ENCODE data around the gene TRIM74.
"Not testable (repeated sequence)": the region's sequence is repeated elsewhere in the genome, so short reads cannot be mapped to it uniquely, and the experiment has no call there.

Gene TRIM74

DNA sequence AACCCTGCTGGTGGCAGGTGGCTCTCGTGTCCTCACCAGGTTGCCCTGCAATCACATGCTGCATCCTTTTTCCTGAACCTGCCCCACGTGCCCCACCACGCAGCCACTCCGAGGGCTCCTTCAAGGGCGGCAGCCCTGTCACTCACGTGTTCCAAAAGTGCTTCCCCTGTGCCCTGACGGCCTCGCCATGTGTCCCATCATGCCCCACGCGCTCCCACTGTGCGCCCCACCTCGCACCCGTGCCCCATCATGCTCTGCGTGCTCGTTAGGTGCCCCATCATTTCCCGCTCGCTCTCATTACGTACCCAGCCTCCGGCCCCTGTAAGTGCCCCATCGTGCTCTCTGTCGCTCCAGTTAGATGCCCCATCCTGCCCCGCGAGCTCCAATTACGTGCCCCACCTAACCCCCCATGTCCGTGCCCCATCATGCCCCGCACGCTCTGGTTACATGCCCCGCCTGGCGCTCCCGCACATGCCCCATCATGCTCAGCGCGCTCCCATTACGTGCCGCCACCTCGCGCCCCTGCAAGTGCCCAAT lies at the start of gene TRIM74:
TRIM74 (minus strand) TSS at position 487 of the 537 bp plus-strand sequence. CDS start 3,309 bp downstream, outside the sequence.
- DNase-seq = not testable (repeated sequence)

DNA sequence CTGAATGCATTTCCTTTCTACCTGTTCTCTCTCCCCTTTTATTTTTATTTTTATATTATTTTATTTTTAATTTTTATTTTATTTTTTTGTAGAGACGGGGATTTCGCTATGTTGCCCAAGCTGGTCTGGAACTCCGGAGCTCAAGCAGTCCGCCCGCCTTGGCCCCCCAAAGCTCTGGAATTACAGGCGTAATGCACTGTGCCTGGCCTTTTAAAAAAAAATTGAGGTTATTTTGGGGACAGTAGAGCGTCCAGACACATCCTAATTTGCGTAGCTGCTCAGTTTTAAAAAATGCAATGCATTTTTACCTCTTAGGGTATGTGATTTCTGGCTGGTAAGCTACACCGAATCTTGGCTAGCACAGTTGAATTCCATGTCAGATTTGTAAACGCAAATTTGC lies 37.2 kb upstream of the TRIM74 start:
- not testable (repeated sequence) for DNase-seq

DNA sequence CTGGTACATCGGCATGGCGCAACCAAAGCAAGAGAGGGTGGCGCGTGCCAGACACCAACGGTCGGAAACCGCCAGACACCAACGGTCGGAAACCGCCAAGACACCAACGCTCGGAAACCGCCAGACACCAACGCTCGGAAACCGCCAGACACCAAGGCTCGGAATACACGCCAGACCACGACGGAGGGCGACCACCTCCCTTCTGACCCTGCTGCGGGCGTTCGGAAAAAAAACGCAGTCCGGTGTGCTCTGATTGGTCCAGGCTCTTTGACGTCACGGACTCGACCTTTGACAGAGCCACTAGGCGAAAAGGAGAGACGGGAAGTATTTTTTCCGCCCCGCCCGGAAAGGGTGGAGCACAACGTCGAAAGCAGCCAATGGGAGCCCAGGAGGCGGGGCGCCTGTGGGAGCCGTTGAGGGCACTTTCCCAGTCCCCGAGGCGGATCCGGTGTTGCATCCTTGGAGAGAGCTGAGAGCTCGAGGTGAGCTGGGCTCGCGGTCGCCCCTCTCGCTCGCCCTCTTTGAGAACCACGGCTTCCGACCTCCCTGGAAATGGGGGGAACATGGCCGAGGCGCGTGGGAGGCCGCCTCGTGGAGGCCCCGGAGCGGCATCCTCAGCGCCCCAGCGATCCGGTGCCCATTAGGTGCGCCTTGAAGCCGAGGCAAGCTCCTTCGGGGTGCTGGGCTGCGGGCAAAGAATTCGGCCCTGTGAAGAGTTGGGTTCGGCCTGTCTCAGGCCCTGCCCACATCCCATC lies 36.6 kb upstream of the TRIM74 start:
- peak; percentile 84 for DNase-seq

DNA sequence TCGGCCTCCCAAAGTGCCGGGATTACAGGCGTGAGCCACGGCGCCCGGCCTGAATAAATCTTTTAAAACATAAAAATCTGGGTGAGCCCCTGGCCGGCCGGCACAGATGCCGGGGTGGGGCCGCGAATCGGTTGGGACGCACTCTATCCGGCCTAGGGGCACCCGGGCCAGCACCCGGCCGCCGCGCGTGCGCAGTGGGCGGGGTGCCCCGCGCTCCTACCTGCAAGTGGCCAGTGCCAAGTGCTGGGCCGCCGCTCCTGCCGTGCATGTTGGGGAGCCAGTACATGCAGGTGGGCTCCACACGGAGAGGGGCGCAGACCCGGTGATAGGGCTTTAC lies 36.1 kb upstream of the TRIM74 start:
- peak; percentile 67 for DNase-seq

DNA sequence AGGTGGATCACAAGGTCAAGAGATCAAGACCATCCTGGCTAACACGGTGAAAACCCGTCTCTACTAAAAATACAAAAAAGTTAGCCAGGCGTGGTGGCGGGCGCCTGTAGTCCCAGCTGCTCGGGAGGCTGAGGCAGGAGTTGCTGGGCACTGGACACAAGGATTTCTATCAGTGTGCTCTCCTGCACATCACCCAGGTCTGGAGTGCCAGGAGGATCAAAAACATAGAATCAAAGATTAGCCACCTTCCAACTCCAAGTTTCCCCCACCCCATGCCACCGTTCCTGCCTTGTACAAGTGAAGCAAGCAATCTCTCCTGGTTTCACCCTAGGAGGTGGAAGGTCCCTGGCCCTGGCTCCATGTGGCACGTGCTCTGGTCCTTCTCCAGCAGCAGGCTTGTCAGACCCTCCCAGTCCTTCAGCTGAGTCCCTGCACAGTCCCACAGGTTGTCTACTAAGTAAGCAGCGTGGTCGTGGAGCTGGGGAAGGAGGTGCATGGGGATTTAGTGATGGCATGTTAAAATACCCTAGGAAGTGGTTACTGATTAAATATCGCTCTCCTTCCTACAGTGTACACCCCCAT lies 28.7 kb upstream of the TRIM74 start:
- DNase-seq = not testable (repeated sequence)

DNA sequence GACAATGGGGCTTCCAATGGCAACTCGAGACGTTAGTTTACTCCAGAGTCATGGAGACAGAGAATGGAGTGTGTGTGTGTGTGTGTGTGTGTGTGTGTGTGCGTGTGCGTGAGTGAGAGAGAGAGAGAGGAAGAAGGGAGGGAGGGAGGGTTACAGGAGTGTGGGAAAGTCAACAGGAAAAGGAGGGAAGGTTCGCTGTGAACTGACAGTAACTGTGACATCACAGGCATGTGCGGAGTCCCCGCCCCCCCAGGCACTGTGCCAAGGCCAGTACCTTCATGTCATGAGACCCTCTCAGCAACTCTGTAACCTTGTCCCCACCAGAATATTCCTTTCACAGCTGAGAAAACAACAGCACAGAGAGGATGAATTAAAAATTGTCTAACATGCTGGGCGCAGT lies 28.2 kb upstream of the TRIM74 start:
- not testable (repeated sequence) for DNase-seq

DNA sequence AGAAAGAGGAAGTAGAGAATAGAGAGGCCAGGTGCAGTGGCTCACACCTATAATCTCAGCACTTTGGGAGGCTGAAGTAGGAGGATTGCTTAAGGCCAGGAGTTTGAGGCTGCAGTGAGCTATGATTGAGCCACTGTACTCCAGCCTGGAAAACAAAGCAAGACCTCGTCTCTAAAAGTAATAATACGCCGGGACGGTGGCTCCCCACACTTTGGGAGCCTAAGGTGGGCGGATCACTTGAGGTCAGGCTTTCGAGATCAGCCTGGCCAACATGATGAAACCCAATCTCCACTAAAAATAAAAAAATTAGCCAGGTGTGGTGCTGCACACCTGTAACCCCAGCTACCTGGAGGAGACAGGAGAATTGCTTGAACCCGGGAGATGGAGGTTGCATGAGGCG lies 26.2 kb upstream of the TRIM74 start:
- not testable (repeated sequence) for DNase-seq

DNA sequence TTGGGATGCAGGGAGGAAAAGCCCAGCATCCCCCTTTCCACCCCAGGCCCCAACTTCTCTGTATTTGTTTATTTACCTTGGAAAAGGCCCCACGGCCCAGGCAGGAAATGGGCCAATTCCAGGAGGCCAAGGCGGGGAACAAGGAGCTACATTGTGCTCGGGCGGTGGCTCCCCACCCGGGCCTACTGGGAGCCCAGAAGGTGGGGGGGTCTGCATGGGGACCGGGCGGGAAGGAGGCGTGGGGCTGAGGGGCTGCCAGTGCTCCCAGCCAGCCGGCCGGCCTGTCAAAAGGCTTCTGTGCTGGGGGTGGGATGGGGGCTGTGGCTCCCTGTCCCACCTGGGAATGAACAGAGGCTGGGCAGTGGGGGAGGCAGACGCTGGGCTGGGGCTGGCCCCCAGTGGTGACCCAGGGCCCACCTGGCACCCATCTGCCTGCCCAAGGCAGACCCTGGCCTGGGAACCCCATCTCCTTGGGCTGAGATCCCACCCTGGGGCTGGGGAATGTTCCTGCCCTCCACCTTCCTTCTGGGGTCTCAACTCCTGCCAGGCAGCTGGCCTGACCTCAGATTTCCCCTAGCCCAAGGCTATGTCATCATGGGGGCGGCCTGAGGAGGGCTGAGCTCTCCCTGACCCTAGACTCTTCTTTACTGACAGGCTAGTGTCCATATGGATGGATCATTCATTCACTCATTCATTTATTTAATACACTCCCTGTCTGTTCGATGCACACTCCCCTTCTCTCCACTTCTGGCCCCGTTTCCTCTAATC lies 21.1 kb upstream of the TRIM74 start:
- not testable (repeated sequence) for DNase-seq

DNA sequence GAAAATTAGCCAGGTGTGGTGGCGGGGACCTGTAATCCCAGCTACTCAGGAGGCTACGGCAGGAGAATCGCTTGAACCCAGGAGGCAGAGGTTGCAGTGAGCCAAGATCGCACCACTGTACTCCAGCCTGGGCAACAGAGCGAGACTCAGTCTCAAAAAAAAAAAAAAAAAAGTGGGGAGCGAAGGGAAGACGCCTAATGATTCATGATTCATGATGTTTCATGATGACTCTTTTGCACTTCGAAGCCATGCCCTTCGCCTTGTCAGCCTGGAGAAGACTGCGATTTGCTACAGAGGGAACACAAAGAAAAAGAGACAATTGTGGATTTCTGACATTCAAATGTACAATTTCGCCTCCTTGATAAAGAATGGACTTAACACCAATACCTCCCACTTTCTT lies 12.8 kb upstream of the TRIM74 start:
- not testable (repeated sequence) for DNase-seq

DNA sequence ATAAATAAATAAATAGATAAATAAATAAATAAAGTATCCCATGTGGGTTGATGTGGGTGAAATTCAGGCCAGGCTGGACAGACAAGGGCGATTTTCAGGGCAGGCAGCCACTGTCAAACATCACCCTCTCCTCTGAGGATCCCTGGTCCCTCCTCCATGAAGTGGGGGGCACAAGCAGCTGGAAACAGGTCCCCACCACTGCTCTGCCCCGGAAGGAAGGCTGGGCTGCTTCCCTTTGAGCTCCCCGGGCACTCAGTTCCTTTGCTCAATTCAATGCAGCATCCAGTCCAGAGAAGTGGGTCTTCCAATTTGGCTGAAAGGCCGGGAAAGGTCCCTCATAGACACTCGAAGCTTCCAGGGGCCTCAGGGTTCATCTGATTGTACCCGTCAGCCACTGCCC lies 11.1 kb upstream of the TRIM74 start:
- DNase-seq = not testable (repeated sequence)

DNA sequence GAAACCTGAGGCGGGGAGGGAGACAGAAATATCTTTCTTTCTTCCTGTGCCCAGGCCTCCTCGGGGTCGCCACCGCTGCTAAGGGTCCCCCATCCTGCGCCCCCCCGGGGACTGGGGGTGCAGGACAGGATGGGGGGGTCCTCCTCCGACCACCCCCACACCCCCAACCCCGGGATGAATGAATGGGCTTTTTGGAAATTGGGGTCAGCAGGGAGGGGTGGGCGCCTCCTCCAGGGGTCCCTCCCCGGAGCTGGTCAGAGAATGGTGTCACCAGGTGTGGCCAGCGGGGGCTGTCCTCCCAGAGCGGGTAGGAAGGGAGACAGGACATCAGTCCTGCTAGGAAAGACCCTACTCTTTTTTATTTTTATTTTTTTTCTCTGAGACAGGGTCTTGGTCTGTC lies 7.2 kb upstream of the TRIM74 start:
- not testable (repeated sequence) for DNase-seq

DNA sequence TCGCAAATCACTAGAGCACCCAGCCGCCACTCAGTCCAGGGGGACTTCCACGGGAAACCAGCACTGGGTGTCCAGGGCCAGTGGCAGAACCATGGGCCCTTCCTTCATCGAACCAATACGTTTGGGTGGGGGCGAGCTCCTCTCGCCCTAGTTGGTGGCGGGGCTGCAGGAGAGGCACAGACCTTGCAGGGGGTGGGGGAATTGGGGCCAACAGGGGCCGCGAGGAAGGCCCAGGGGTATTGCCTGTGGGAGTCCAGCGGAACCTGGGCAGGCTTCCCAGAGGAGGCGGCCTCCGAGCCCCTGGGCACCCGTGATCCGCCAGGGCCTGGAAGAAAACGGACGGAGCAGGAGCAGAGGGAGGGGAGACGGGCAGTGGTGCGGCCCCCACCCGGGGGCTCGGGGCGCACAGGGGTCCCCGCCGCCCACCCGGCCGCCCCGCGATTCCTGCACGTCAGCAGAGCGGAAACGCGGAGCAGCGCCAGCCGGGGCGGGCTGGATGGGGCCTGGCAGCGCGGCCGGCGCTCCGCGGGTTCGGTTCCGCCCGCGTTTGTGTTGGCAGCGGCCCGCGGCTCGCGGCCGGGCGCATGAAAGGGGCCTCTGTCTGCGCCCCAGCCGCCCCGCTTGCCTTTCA lies 6.5 kb upstream of the TRIM74 start:
- not testable (repeated sequence) for DNase-seq

DNA sequence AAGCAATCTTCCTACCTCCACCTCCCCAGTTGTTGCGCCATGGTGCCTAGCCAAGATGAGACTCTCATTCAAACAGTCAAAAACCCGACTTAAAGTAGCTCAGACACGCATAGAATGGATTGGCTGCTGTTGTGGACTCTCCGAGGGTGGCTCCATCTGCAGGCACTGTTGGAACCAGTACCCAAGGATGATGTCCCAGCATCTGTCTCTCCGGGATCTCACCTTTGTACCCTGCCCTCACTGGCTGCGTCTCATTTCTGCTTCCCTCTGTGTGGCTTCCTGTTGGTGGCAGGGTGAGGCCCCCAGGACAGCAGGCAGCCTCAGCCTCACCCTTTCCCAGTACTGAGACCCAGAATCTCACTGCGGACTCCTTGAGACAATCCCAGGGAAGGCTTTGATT lies 5.5 kb upstream of the TRIM74 start:
- DNase-seq = not testable (repeated sequence)

DNA sequence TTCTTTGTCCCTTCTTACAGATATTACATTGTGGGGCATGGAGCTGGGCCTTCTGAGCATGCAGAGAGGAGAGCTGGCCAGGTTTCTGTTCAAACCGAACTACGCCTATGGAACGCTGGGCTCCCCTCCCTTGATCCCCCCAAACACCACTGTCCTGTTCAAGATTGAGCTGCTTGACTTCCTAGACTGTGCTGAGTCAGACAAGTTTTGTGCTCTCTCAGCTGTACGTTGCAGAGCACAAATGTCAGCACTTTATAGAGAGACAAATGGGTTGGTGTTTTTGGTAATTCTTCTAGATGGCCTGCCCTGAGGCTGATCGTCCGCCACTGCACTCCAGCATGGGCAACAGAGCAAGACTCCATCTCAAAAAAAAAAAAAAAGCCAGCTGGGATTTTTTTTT lies 2.2 kb upstream of the TRIM74 start:
- not testable (repeated sequence) for DNase-seq

DNA sequence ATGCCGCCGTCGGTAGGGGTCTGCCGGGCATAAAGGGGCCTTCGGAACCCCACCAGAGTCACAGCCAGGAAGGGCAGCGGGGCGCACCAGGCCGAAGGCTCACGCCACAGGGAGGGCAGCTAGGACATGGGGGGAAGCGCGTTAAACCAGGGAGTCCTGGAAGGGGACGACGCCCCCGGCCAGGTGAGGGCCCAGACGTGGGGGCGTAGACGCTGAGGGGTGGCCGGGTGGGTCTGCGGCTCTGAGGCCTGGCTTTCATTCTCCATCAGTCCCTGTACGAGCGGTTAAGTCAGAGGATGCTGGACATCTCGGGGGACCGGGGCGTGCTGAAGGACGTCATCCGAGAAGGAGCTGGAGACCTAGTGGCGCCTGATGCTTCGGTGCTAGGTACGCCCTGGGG lies 422 bp upstream of the TRIM74 start:
- not testable (repeated sequence) for DNase-seq

DNA sequence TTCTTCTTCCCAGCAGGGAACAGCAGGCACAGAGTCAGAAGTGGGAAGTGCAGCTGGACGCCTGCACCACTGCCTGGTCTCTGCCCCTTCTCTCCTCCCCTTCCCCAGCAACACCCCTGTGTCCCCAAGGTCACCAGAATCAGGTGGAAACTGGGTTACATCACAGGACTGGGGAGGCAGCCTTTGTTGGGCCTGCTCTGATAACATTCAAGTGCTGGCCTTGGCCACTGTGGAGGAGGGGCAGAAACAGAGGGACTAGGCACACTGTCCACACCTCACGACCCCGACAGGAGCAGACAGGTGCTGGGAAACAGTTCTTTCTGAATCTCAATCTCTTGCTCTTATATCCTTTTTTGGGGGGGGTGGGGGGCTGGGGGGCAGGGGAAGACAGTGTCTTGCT lies 2.4 kb downstream of the TRIM74 start:
- DNase-seq = not testable (repeated sequence)

DNA sequence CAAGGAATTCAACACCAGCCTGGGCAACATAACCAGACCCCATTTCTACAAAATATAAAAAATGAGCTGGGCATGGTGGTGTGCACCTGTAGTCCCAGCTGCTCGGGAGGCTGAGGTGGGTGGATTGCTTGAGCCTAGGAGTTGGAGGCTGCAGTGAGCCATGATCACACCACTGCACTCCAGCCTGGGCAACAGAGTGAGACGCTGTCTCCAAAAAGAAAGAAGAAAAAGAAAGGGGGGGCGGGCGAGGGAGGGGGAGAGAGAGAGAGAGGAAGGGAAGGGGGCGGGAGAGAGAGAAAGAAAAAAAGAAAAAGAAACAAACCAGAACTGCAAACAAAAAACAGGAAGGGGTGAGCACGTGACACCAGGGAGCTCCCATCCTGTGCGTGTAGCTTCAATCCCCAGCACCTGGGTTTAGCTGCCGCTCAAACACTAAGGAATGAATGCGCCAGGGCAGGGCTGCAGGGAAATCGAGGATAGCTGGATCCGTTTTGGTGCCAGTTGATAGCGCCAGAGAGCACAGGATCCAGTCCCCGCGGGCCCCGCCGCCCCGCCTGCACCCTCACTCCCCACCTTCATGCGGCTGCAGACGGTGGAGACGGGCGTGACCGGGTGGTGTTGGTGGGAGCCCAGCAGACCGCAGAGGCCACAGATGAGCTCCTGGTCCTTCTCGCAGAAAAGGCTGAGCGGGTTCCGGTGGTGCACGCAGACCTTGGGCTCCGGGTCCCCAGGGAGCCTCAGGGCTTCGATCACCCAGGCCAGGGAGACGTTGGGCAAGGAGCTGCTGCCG lies 3.9 kb downstream of the TRIM74 start:
- DNase-seq = not testable (repeated sequence)

DNA sequence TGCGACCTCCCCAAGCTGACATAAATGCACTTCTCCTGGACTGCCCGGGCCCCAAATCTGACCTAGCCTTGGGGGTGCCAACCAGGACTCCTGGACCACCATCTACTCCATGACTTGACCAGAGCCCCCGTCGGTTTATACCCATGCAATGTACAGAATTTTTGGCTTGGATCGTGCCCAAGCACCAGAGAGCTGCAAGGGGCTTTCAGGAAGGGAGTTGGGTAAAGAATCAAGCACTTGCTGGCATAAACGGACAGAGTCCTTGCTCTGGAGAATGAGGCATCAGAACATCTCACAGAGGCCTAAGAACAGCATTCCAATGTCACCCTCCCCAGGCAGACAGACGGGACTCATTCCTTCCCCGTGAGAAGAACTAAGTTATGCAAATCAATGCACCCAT lies 6.2 kb downstream of the TRIM74 start:
- not testable (repeated sequence) for DNase-seq

DNA sequence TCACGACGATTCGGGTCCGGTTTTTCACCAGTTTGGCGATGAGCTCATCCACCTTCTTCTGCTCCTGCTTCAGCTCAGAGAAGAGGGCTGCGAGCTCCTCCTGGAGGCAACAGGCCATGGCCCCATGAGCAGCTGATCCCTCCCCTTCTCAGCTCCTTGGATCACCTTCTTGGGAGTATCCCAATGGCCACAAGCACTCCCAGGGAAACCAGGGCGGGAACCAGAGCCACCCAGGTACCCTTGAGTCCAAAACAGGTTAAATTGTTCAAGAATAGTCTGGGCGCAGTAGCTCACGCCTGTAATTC lies 8.0 kb downstream of the TRIM74 start:
- DNase-seq = not testable (repeated sequence)

DNA sequence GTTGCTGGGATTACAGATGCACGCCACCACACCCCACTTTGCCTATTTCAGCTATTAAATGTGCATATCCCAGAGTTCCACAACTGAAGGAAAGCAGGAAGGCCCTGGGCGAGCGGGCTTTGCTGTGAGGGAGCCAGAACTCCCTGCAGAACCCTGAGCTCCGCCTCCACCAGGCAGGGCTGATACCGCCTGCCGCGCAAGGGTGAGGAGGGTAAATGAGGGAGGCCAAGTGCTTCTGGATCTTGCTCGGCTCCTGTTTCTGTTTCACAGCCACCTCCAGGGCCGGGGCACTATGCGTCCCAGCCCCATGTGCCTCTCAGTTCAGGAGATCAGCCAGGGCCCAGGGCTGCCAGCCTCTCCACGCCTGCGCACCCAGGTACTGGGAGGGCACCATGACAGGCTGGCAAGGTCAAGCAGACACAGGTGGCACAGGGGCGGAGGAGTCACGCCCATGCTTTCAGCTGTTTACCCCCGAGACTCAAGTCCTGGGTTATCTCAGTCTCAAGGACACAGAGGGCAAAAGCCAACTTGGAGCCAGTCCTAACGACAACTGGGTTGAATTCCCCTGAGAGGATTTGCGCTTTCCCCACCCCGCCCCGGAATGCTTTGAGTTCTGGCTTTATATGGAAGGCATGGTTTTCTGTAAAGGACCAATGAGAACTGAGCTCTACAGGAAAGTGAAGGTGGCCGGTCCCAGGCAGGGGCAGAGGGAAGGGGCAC lies 8.5 kb downstream of the TRIM74 start:
- DNase-seq = not testable (repeated sequence)

DNA sequence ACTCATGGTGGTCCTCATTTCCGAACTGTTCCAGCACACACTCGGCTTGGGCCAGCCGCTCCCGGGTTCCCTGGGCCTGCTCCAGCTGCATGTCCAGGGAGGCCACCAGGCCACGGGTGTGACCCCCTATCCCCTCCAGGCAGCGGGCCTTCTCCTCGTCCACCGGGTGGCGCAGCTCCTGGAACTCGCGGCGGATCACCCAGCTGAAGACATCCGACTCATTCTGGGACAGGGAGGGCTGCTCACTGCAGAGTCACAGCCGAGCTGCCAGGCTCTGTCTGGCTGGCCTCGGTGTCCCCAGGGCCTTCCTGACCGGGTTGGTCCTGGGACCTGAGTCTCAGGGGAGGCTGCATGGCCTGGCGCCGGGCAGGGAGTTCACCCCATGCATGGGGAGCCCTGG lies 9.2 kb downstream of the TRIM74 start:
- DNase-seq = not testable (repeated sequence)

All from activated CD8-positive, alpha-beta memory T cell treated with anti-CD3 and anti-CD28 coated beads, Interleukin-2, amount 50 U/mL, for 4 hours (primary cell).